Esophagus squamous epithelium (tissue), 4 donors: ENCODE measurements around the gene TMEM63A.

Experiments used
- CTCF ChIP-seq, 6 experiments: fragments of 450-650 bp in 4 of 6; fragments of 200-600 bp in 2 of 6; sonication (generic) in 2 of 6; IDR thresholded peaks; one replicate each; pipeline ENCODE4 v1.5.1; 2016 to 2019; ENCODE audit warnings: antibody characterized with exemption in 6 of 6, mild to moderate bottlenecking in 4 of 6, moderate library complexity in 4 of 6
- POLR2A ChIP-seq, 4 donors: fragments of 450-650 bp; IDR thresholded peaks; one replicate each; pipeline ENCODE4 v1.6.1; 2017; ENCODE audit warnings: antibody characterized with exemption in 4 of 4, mild to moderate bottlenecking in 4 of 4, moderate library complexity in 3 of 4

GRCh38 chr1:225886159-225887029 is 4.2 kb upstream of the TMEM63A start:
- TF ChIP-seq CTCF (IDR thresholded peaks at IDR 0.05) (no peak), POLR2A (IDR thresholded peaks at IDR 0.05) (no peak)
